ENCODE measurements around the gene FBXW8. TPM values are rescaled to one million over a fixed set of nuclear protein-coding genes. Genes with fewer than 3 reads are reported as not detected.

The FBXW8 gene
- total and polyA plus RNA-seq, 4 donors: 1.9 to 7.1 (median 4.9) TPM

DNA sequence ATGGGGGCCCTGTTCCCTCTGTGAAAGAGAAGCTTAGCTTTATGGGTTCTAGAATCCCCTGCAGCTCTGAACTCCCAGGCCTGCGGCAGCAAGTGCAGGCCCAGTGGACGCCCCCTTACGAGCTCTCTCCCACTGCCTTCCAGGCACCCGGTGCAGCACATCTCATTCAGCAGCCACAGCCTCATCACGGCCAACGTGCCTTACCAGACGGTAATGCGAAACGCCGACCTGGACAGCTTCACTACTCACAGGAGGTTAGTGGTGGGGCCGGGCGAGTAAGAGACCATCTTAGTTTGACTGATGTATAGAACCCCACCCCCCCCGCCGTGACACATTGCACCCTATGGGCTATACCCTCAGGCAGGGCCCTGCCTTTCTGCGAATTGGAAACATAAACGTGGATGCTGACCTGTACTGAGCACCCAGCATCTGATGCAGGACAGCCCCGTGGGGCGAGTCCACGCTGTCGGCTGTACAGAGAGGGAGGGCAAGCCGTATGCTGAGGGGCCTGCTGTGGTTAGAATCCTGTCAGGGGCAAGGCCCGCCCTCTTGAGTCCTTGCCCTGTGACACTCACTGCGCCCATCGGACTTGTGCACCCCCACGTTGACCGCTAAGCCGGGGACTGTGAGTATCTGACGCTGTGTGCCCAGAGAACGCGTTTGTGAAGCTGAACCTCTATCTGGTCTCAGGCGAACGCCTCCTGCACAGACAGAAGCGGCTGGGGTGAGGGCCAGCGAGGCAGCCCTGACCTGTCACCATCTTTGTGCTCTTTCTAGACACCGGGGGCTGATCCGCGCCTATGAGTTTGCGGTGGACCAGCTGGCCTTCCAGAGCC, 116.7 kb downstream of the FBXW8 start:
- Histone ChIP-seq H3K4me3 (ENCODE audit: low read depth in 1 of 3, low read length in 3 of 3) (no peak overlapping the region), H3K27me3 (ENCODE audit: control insufficient read depth in 4 of 4, insufficient read depth in 4 of 4, low read length in 3 of 4) (no peaks in the 10 kb centered on the region), H3K36me3 (ENCODE audit: control insufficient read depth in 4 of 4, insufficient read depth in 3 of 4, low read depth in 1 of 4, low read length in 3 of 4) (peaks cover 10 to 50% (median 18%) of the 10 kb centered on the region in 4 donors), H3K4me1 (ENCODE audit: control insufficient read depth in 4 of 4, insufficient read depth in 4 of 4, low read length in 3 of 4) (peaks cover 0 to 4% (median 0%) of the 10 kb centered on the region in 4 donors), H3K9ac (ENCODE audit: low read depth in 1 of 2, low read length in 2 of 2) (no peak overlapping the region), H3K9me3 (ENCODE audit: control insufficient read depth in 4 of 4, low read length in 3 of 4) (no peaks in the 10 kb centered on the region), H3K27ac (ENCODE audit: low read depth in 1 of 2, low read length in 2 of 2) (no peak overlapping the region)
- no peak for DNase-seq (ENCODE audit: low spot score)
- 98% methylated on average over 38 of the region's 38 CpGs for WGBS
- no peak for TF ChIP-seq GABPA (IDR thresholded peaks at IDR 0.05 in 1 of 2, conservative IDR thresholded peaks at IDR 0.05 in 1 of 2)
- no peak for TF ChIP-seq TAF1 (conservative IDR thresholded peaks at IDR 0.05)
- TF ChIP-seq RAD21 (IDR thresholded peaks at IDR 0.05): no peak
- TF ChIP-seq FOXA1 (IDR thresholded peaks at IDR 0.05): no peak
- no peak for TF ChIP-seq HNF4A (conservative IDR thresholded peaks at IDR 0.05)
- TF ChIP-seq, protein P1, sequence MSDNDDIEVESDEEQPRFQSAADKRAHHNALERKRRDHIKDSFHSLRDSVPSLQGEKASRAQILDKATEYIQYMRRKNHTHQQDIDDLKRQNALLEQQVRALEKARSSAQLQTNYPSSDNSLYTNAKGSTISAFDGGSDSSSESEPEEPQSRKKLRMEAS (IDR thresholded peaks at IDR 0.05): no peak
- no peak for TF ChIP-seq SP1 (IDR thresholded peaks at IDR 0.05)
- TF ChIP-seq, protein P2, sequence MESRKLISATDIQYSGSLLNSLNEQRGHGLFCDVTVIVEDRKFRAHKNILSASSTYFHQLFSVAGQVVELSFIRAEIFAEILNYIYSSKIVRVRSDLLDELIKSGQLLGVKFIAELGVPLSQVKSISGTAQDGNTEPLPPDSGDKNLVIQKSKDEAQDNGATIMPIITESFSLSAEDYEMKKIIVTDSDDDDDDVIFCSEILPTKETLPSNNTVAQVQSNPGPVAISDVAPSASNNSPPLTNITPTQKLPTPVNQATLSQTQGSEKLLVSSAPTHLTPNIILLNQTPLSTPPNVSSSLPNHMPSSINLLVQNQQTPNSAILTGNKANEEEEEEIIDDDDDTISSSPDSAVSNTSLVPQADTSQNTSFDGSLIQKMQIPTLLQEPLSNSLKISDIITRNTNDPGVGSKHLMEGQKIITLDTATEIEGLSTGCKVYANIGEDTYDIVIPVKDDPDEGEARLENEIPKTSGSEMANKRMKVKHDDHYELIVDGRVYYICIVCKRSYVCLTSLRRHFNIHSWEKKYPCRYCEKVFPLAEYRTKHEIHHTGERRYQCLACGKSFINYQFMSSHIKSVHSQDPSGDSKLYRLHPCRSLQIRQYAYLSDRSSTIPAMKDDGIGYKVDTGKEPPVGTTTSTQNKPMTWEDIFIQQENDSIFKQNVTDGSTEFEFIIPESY (IDR thresholded peaks at IDR 0.05): no peak
- TF ChIP-seq JUND (IDR thresholded peaks at IDR 0.05): no peak

DNA sequence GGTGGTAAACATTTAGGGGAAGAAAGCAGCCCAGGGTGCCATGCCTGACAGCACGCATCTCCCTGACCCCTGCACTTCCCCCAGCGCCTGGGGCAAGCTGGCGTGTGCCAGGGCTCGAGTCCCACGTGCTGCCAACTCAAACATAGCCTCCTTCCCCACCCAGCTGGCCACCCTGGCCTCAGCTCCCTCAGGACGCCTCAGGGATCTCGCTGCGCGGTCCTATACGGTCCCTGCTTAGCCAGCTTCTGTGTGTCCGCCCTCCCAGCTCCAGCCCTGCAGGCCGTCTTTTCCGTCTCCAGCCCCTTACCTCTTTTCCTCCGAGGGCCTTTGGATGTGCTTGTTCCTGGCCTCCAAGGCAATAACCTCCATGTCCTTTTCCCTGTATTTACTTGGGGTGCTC, 117.5 kb downstream of the FBXW8 start:
- TF ChIP-seq, protein P3, sequence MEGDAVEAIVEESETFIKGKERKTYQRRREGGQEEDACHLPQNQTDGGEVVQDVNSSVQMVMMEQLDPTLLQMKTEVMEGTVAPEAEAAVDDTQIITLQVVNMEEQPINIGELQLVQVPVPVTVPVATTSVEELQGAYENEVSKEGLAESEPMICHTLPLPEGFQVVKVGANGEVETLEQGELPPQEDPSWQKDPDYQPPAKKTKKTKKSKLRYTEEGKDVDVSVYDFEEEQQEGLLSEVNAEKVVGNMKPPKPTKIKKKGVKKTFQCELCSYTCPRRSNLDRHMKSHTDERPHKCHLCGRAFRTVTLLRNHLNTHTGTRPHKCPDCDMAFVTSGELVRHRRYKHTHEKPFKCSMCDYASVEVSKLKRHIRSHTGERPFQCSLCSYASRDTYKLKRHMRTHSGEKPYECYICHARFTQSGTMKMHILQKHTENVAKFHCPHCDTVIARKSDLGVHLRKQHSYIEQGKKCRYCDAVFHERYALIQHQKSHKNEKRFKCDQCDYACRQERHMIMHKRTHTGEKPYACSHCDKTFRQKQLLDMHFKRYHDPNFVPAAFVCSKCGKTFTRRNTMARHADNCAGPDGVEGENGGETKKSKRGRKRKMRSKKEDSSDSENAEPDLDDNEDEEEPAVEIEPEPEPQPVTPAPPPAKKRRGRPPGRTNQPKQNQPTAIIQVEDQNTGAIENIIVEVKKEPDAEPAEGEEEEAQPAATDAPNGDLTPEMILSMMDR (IDR thresholded peaks at IDR 0.05; ENCODE audit: low read depth, low read length, missing input control): no peak
- TF ChIP-seq, protein P4, sequence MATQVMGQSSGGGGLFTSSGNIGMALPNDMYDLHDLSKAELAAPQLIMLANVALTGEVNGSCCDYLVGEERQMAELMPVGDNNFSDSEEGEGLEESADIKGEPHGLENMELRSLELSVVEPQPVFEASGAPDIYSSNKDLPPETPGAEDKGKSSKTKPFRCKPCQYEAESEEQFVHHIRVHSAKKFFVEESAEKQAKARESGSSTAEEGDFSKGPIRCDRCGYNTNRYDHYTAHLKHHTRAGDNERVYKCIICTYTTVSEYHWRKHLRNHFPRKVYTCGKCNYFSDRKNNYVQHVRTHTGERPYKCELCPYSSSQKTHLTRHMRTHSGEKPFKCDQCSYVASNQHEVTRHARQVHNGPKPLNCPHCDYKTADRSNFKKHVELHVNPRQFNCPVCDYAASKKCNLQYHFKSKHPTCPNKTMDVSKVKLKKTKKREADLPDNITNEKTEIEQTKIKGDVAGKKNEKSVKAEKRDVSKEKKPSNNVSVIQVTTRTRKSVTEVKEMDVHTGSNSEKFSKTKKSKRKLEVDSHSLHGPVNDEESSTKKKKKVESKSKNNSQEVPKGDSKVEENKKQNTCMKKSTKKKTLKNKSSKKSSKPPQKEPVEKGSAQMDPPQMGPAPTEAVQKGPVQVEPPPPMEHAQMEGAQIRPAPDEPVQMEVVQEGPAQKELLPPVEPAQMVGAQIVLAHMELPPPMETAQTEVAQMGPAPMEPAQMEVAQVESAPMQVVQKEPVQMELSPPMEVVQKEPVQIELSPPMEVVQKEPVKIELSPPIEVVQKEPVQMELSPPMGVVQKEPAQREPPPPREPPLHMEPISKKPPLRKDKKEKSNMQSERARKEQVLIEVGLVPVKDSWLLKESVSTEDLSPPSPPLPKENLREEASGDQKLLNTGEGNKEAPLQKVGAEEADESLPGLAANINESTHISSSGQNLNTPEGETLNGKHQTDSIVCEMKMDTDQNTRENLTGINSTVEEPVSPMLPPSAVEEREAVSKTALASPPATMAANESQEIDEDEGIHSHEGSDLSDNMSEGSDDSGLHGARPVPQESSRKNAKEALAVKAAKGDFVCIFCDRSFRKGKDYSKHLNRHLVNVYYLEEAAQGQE (IDR thresholded peaks at IDR 0.05): no peak
- TF ChIP-seq FOXA1 (IDR thresholded peaks at IDR 0.05) (no peak), NR2F2 (IDR thresholded peaks at IDR 0.05) (no peak), HNF4A (conservative IDR thresholded peaks at IDR 0.05) (no peak), EGR1 (IDR thresholded peaks at IDR 0.05; ENCODE audit: low read depth in 2 of 2) (no peak), GABPA (IDR thresholded peaks at IDR 0.05 in 1 of 2, conservative IDR thresholded peaks at IDR 0.05 in 1 of 2) (no peak), RAD21 (IDR thresholded peaks at IDR 0.05) (no peak), HNF4G (IDR thresholded peaks at IDR 0.05) (no peak), TAF1 (conservative IDR thresholded peaks at IDR 0.05) (no peak), YY1 (IDR thresholded peaks at IDR 0.05) (no peak), JUND (IDR thresholded peaks at IDR 0.05) (no peak)
- TF ChIP-seq, protein P1 (IDR thresholded peaks at IDR 0.05): no peak
- Histone ChIP-seq H3K9me3 (ENCODE audit: control insufficient read depth in 4 of 4, low read length in 3 of 4) (no peaks in the 10 kb centered on the region), H3K9ac (ENCODE audit: low read depth in 1 of 2, low read length in 2 of 2) (no peak overlapping the region), H3K27ac (ENCODE audit: low read depth in 1 of 2, low read length in 2 of 2) (no peak overlapping the region), H3K27me3 (ENCODE audit: control insufficient read depth in 4 of 4, insufficient read depth in 4 of 4, low read length in 3 of 4) (no peaks in the 10 kb centered on the region), H3K36me3 (ENCODE audit: control insufficient read depth in 4 of 4, insufficient read depth in 3 of 4, low read depth in 1 of 4, low read length in 3 of 4) (peaks cover 9 to 48% (median 17%) of the 10 kb centered on the region in 4 donors), H3K4me3 (ENCODE audit: low read depth in 1 of 3, low read length in 3 of 3) (no peak overlapping the region), H3K4me1 (ENCODE audit: control insufficient read depth in 4 of 4, insufficient read depth in 4 of 4, low read length in 3 of 4) (peaks cover 0 to 4% (median 0%) of the 10 kb centered on the region in 4 donors)
- no peak for DNase-seq (ENCODE audit: low spot score)
- WGBS: 92% methylated on average over 14 of the region's 14 CpGs

All from liver (tissue), 9 donors.